ENCODE measurements around the gene CLIP1.

DNA sequence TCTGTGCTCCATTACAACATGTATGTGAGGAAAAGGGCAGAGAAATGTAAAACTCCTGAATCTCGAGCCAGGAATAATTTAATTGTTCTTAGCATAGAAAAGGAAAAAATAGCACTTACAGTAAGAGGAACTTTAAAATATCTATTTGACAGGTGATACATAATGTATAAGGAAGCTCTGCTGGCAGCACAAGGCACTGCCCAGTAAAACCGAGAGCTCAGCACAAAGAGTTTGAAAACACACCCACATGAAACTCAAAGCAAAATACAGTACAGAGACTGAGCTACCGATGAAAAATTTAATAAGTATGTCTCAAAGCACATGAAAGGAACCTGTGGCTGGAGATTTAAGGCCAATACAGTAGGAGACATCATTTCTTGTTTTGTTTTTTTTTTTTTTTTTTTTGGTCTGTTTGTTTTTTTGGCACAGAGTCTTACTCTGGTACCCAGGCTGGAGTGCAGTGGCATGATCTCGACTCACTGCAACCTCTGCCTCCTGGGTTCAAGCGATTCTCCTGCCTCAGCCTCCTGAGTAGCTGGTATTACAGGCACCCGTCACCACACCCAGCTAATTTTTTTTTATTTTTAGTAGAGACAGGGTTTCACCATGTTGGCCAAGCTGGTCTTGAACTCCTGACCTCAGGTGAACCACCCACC is 19.2 kb downstream of the CLIP1 start:
- TF ChIP-seq POLR2A (IDR thresholded peaks at IDR 0.05; ENCODE audit: low read length) (no peak), GATA1 (IDR thresholded peaks at IDR 0.05; ENCODE audit: low read depth, low read length) (no peak)
